K562 (cell line): Measurements from ENCODE around the gene SLC34A2. TPM values are rescaled to one million over a fixed set of nuclear protein-coding genes. Genes with fewer than 3 reads are reported as not detected.

Experiments used
- ATAC-seq: fragments of 200-7000 bp; cut with Tn5 transposase; 3 replicates; pipeline ENCODE4 v1.9.1; 2020; ENCODE audit warnings: moderate library complexity
- BruUV-seq: library from RNA; stranded (reverse); fragments of 400-500 nt; replicated peaks from 2 replicates; lab custom pipeline; 2021; lab: Mats Ljungman, UMichigan
- CTCF ChIA-PET: fragments of 300-600 bp; formaldehyde crosslinking; extraction: SDS; loops from one replicate; lab custom pipeline; 2021; ENCODE audit warnings: low intra/inter-chr PET ratio; lab: Yijun Ruan, JAX
- POLR2A ChIA-PET: fragments of 300-600, 350-650 bp; sonication (Branson Sonifier 250); formaldehyde crosslinking; extraction: SDS; loops from one replicate; lab custom pipeline; 2021; ENCODE audit warnings: antibody characterized with exemption, inconsistent platforms; lab: Yijun Ruan, JAX
- DNase-seq, 4 experiments: peaks; one replicate each; pipeline versions ENCODE4 v3.0.0 to v3.0.0-alpha.2; 2011 to 2018; ENCODE audit warnings: low spot score in 3 of 4, mixed read lengths in 3 of 4; ENCODE audit errors: extremely low read depth in 1 of 4
- FAIRE-seq: peaks from 2 replicates; lab custom pipeline; 2011; peaks lifted over from hg19 to GRCh38; lab: Jason Lieb, UNC
- H2AFZ ChIP-seq: 2 replicates; pipeline ENCODE4 v1.6.0; 2011; ENCODE audit warnings: low read depth, low read length, control low read depth, inconsistent platforms
- H3K27ac ChIP-seq: fragments of 200-600 bp; 3 replicates; pipeline ENCODE4 v1.8.0; 2011; ENCODE audit warnings: low read depth, mild to moderate bottlenecking, control low read depth, inconsistent platforms, low read length, moderate library complexity, mixed read lengths; ENCODE audit errors: extremely low read depth
- H3K27me3 ChIP-seq, 2 experiments: fragments of 300-600 bp in 1 of 2; 2 replicates in 1 of 2; 3 replicates in 1 of 2; pipeline versions ENCODE4 v1.6.0 to v1.8.0; 2011; ENCODE audit warnings: inconsistent platforms in 2 of 2, low read length in 2 of 2, mild to moderate bottlenecking in 1 of 2, mixed read lengths in 1 of 2, moderate library complexity in 1 of 2; ENCODE audit not compliant: control insufficient read depth in 2 of 2, insufficient read depth in 2 of 2
- H3K36me3 ChIP-seq: fragments of 300-600 bp; 3 replicates; pipeline ENCODE4 v1.8.0; 2011; ENCODE audit warnings: mild to moderate bottlenecking, low read length, inconsistent platforms; ENCODE audit not compliant: control insufficient read depth, insufficient read depth
- H3K4me1 ChIP-seq, 2 experiments: fragments of 200-600 bp in 1 of 2; replicated peaks in 1 of 2; 2 replicates in 1 of 2; 3 replicates in 1 of 2; pipeline versions ENCODE4 v1.5.1 to v1.8.0; 2011; ENCODE audit warnings: inconsistent platforms in 2 of 2, low read length in 2 of 2, mild to moderate bottlenecking in 1 of 2, mixed read lengths in 1 of 2, moderate library complexity in 1 of 2; ENCODE audit not compliant: control insufficient read depth in 2 of 2, insufficient read depth in 2 of 2
- H3K4me2 ChIP-seq: 2 replicates; pipeline ENCODE4 v1.6.1; 2011; ENCODE audit warnings: low read length, control low read depth, inconsistent platforms, mixed read lengths; ENCODE audit not compliant: insufficient read depth
- H3K4me3 ChIP-seq: fragments of 200-600 bp; sonication (generic), shearing (Covaris generic); 2 replicates; pipeline ENCODE4 v1.5.1; 2016; ENCODE audit warnings: control low read depth, inconsistent platforms
- H3K79me2 ChIP-seq: fragments of 200-600 bp; 3 replicates; pipeline ENCODE4 v1.8.0; 2011; ENCODE audit warnings: low read length, inconsistent platforms; ENCODE audit not compliant: control insufficient read depth, insufficient read depth
- H3K9ac ChIP-seq, 2 experiments: 2 replicates each; pipeline versions ENCODE4 v1.6.0 to v1.6.1; 2011; ENCODE audit warnings: low read depth in 2 of 2, low read length in 2 of 2, control low read depth in 1 of 2, inconsistent platforms in 1 of 2, mild to moderate bottlenecking in 1 of 2, mixed read lengths in 1 of 2; ENCODE audit not compliant: insufficient read depth in 1 of 2
- H3K9me1 ChIP-seq: one replicate; pipeline ENCODE4 v1.6.0; 2011; ENCODE audit warnings: inconsistent platforms, mild to moderate bottlenecking, low read length, moderate library complexity; ENCODE audit not compliant: control insufficient read depth, insufficient read depth
- H3K9me3 ChIP-seq: replicated peaks from 2 replicates; pipeline ENCODE4 v1.5.1; 2011; ENCODE audit warnings: low read depth, low read length, inconsistent platforms; ENCODE audit not compliant: control insufficient read depth, insufficient read depth
- H4K20me1 ChIP-seq: replicated peaks from 2 replicates; pipeline ENCODE4 v1.6.1; 2011; ENCODE audit warnings: low read length, inconsistent platforms, mixed read lengths; ENCODE audit not compliant: control insufficient read depth, insufficient read depth
- HDAC3 ChIP-seq: fragments of 450-650 bp; IDR thresholded peaks from 2 replicates; pipeline ENCODE4 v1.6.1; 2018; ENCODE audit warnings: borderline replicate concordance, mild to moderate bottlenecking, moderate library complexity; ENCODE audit not compliant: partially characterized antibody
- HNRNPH1 ChIP-seq: fragments of 200-400 bp; formaldehyde crosslinking; optimal IDR thresholded peaks from 2 replicates; pipeline ENCODE3; 2017; ENCODE audit warnings: low read depth, mild to moderate bottlenecking, low read length, moderate library complexity
- JUND ChIP-seq, 2 experiments: IDR thresholded peaks; 2 replicates in 1 of 2; 3 replicates in 1 of 2; pipeline ENCODE4 v1.6.1; 2011; ENCODE audit warnings: borderline replicate concordance in 2 of 2, low read depth in 2 of 2, low read length in 2 of 2, improper control_type of control experiment in 1 of 2, missing biosample characterization in 1 of 2, missing genetic modification characterization in 1 of 2, missing genetic modification reagents in 1 of 2
- KLF1 ChIP-seq: fragments of 450-650 bp; IDR thresholded peaks from 2 replicates; pipeline ENCODE4 v1.6.1; 2016; ENCODE audit warnings: missing genetic modification characterization, missing compliant biosample characterization
- MLX ChIP-seq, 2 experiments: fragments of 450-650 bp in 1 of 2; sonication (generic) in 1 of 2; formaldehyde crosslinking; conservative IDR thresholded peaks; 2 replicates each; pipeline versions ENCODE4 v1.4.0 to v1.8.1; 2020 to 2022; ENCODE audit warnings: mild to moderate bottlenecking in 1 of 2, missing genetic modification reagents in 1 of 2
- NELFE ChIP-seq: IDR thresholded peaks from 2 replicates; pipeline ENCODE4 v1.6.1; 2011; ENCODE audit warnings: mild to moderate bottlenecking; ENCODE audit not compliant: insufficient read depth, insufficient read length
- PCBP1 ChIP-seq: fragments of 200-400 bp; formaldehyde crosslinking; IDR thresholded peaks from 2 replicates; pipeline ENCODE4 v1.6.1; 2018; ENCODE audit warnings: mild to moderate bottlenecking, low read depth, low read length; ENCODE audit not compliant: poor library complexity, severe bottlenecking
- SMAD4 ChIP-seq: fragments of 250-450 bp; sonication (Bioruptor Pico); conservative IDR thresholded peaks from 2 replicates; pipeline ENCODE4 v1.8.0; 2021; ENCODE audit warnings: inconsistent platforms, mild to moderate bottlenecking, moderate library complexity
- YY1 ChIP-seq, 3 experiments: IDR thresholded peaks; 2 replicates each; pipeline ENCODE4 v1.6.1; 2011; ENCODE audit warnings: low read length in 2 of 3, mild to moderate bottlenecking in 2 of 3, moderate library complexity in 2 of 3, borderline replicate concordance in 1 of 3, control low read depth in 1 of 3, low read depth in 1 of 3; ENCODE audit not compliant: insufficient read depth in 3 of 3, insufficient replicate concordance in 2 of 3, control insufficient read depth in 1 of 3, insufficient read length in 1 of 3; ENCODE audit errors: extremely low read depth in 1 of 3
- ZNF23 ChIP-seq: fragments of 250-450 bp; sonication (Bioruptor Pico); IDR thresholded peaks from 2 replicates; pipeline ENCODE4 v1.4.0; 2020; ENCODE audit warnings: mild to moderate bottlenecking
- ZNF655 ChIP-seq: fragments of 250-450 bp; sonication (Bioruptor Pico); IDR thresholded peaks from 2 replicates; pipeline ENCODE4 v1.5.0; 2021
- ZNF764 ChIP-seq: fragments of 250-450 bp; sonication (Bioruptor Pico); IDR thresholded peaks from 2 replicates; pipeline ENCODE4 v1.4.0; 2020; ENCODE audit warnings: low read depth, mild to moderate bottlenecking, moderate library complexity
- WGBS: fragments of 100-300 bp; shearing (Covaris generic); methylation state at CpG from one replicate; pipeline ENCODE4 v1.1.6; 2016; ENCODE audit warnings: low coverage, mixed read lengths; ENCODE audit not compliant: insufficient coverage; ENCODE audit errors: missing lambda C conversion rate; 5-methylcytosine and 5-hydroxymethylcytosine counted together
- in situ Hi-C: fragments of 300-500 bp; cut with MboI; formaldehyde crosslinking; loops from 4 replicates; pipeline ENCODE4 v1.15.0; 2018; ENCODE audit warnings: inconsistent platforms, mixed read lengths
- intact Hi-C: fragments of 100-400 bp; cut with micrococcal nuclease; formaldehyde crosslinking; loops from 2 replicates; pipeline ENCODE4 v1.14.2; 2022
- polyA plus RNA-seq, 8 experiments: library from polyadenylated mRNA; depleted of rRNA in 4 of 8; stranded (reverse) in 5 of 8; unstranded in 3 of 8; fragments of >200 nt; fragmentation: Nextera tagmentation in 2 of 8; fragmentation: Illumina TruSeq in 1 of 8; extraction: Ambion mirVana in 2 of 8; extraction: Trizol in 1 of 8; gene quantifications; 2 replicates each; pipeline versions ENCODE4 v1.2.1 to v1.2.3, GENCODE V29; 2011 to 2014; ENCODE audit warnings: inconsistent platforms in 1 of 8, missing spikeins in 1 of 8
- total RNA-seq, 7 experiments: library from RNA; depleted of rRNA in 6 of 7; stranded (reverse); fragments of >200 nt in 6 of 7; fragmentation: Illumina TruSeq in 2 of 7; extraction: Trizol in 2 of 7; gene quantifications; 2 replicates each; pipeline versions ENCODE4 v1.2.1 to v1.2.3, GENCODE V29; 2011 to 2021; ENCODE audit warnings: low replicate concordance in 1 of 7
- TF ChIP-seq, protein P1 (sequence below): sonication (generic); formaldehyde crosslinking; IDR thresholded peaks from 2 replicates; pipeline ENCODE4 v1.8.1; 2023; ENCODE audit warnings: missing genetic modification reagents, mild to moderate bottlenecking, borderline replicate concordance

SLC34A2 gene
- total and polyA plus RNA-seq, 9 of the 15 experiments (the other 6 are each of a cell fraction or from before 2014, with no cell fraction given) = 1.5 TPM; not detected in 8

- TF ChIP-seq MLX (CRISPR knock-in tag; conservative IDR thresholded peaks at IDR 0.05) (no peak), KLF1 (tag) (no peak), JUND (IDR thresholded peaks at IDR 0.05; ENCODE audit: borderline replicate concordance, low read depth, low read length) (no peak), JUND (tag; IDR thresholded peaks at IDR 0.05; ENCODE audit: borderline replicate concordance, low read depth, low read length) (no peak), SMAD4 (CRISPR knock-in tag) (no peak), HNRNPH1 (no peak)
Observed at GRCh38 chr4:25672756-25673155, 17.1 kb downstream of the SLC34A2 start (continued).

DNA sequence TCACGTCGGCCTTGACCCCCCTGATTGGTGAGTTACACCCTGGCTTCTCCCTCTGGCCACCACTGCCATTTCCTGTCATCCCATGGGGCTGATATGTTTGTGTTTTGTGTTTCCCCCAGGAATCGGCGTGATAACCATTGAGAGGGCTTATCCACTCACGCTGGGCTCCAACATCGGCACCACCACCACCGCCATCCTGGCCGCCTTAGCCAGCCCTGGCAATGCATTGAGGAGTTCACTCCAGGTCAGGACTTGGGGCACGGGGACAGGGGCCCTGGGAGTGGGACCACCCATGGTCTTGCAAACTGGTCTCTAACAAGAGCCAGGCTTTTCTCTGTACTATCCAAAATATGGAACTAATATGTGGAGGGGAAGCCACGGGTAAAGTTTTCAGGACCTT, 18.7 kb downstream of the SLC34A2 start:
- no peak overlapping the region for H3K4me2 ChIP-seq
- no peaks in the 10 kb centered on the region for H3K9me1 ChIP-seq
- ChIA-PET POLR2A (no interaction called here), CTCF (no interaction called here)
- no peak overlapping the region for H3K27ac ChIP-seq
- in situ Hi-C loops = no loop called here
- intact Hi-C loops = no loop called here
- BruUV-seq = no TSS peak
- no peak for ATAC-seq
- no peak overlapping the region for H3K4me3 ChIP-seq
- WGBS = 0% methylated on average over 10 of the region's 10 CpGs
- peaks cover 5 to 49% of the 10 kb centered on the region in 2 experiments; a peak in 4 of 5 replicates for H3K27me3 ChIP-seq
- H4K20me1 ChIP-seq = no peaks in the 10 kb centered on the region; the same call in 1 of the 2 replicates
- no peak overlapping the region for H2AFZ ChIP-seq
- H3K9ac ChIP-seq = no peak overlapping the region
- no peaks in the 10 kb centered on the region for H3K36me3 ChIP-seq
- no peak for FAIRE-seq
- no peaks in the 10 kb centered on the region for H3K9me3 ChIP-seq
- H3K4me1 ChIP-seq = peaks cover 0 to 4% of the 10 kb centered on the region in 2 experiments; a peak in 1 of 5 replicates
- DNase-seq = no peak
- no peaks in the 10 kb centered on the region for H3K79me2 ChIP-seq
- no peak for TF ChIP-seq HDAC3
- TF ChIP-seq ZNF764 (CRISPR knock-in tag) = no peak
- TF ChIP-seq, protein P1, sequence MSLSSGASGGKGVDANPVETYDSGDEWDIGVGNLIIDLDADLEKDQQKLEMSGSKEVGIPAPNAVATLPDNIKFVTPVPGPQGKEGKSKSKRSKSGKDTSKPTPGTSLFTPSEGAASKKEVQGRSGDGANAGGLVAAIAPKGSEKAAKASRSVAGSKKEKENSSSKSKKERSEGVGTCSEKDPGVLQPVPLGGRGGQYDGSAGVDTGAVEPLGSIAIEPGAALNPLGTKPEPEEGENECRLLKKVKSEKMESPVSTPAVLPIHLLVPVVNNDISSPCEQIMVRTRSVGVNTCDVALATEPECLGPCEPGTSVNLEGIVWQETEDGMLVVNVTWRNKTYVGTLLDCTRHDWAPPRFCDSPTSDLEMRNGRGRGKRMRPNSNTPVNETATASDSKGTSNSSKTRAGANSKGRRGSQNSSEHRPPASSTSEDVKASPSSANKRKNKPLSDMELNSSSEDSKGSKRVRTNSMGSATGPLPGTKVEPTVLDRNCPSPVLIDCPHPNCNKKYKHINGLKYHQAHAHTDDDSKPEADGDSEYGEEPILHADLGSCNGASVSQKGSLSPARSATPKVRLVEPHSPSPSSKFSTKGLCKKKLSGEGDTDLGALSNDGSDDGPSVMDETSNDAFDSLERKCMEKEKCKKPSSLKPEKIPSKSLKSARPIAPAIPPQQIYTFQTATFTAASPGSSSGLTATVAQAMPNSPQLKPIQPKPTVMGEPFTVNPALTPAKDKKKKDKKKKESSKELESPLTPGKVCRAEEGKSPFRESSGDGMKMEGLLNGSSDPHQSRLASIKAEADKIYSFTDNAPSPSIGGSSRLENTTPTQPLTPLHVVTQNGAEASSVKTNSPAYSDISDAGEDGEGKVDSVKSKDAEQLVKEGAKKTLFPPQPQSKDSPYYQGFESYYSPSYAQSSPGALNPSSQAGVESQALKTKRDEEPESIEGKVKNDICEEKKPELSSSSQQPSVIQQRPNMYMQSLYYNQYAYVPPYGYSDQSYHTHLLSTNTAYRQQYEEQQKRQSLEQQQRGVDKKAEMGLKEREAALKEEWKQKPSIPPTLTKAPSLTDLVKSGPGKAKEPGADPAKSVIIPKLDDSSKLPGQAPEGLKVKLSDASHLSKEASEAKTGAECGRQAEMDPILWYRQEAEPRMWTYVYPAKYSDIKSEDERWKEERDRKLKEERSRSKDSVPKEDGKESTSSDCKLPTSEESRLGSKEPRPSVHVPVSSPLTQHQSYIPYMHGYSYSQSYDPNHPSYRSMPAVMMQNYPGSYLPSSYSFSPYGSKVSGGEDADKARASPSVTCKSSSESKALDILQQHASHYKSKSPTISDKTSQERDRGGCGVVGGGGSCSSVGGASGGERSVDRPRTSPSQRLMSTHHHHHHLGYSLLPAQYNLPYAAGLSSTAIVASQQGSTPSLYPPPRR (CRISPR knock-in tag) = no peak
- TF ChIP-seq PCBP1 = no peak
- no peak for TF ChIP-seq YY1 (IDR thresholded peaks at IDR 0.05; ENCODE audit: borderline replicate concordance in 1 of 3, control insufficient read depth in 1 of 3, extremely low read depth in 1 of 3, insufficient read depth in 3 of 3, insufficient read length in 1 of 3, insufficient replicate concordance in 2 of 3, low read depth in 1 of 3, low read length in 2 of 3)
- TF ChIP-seq NELFE = no peak
- no peak for TF ChIP-seq ZNF655
- TF ChIP-seq ZNF23 (CRISPR knock-in tag) = no peak
